Activated CD4-positive, CD25-positive, alpha-beta regulatory T cell treated with anti-CD3 and anti-CD28 coated beads, Interleukin-2, amount 50 U/mL, for 16 hours (primary cell): Measurements from ENCODE around the gene UBE2J2.
"Not testable (repeated sequence)": the region's sequence is repeated elsewhere in the genome, so short reads cannot be mapped to it uniquely, and the experiment has no call there.

Experiments
- DNase-seq: peaks from one replicate; pipeline ENCODE4 v3.0.0-alpha.2; 2020; ENCODE audit warnings: low read depth, low spot score

The UBE2J2 gene

DNA sequence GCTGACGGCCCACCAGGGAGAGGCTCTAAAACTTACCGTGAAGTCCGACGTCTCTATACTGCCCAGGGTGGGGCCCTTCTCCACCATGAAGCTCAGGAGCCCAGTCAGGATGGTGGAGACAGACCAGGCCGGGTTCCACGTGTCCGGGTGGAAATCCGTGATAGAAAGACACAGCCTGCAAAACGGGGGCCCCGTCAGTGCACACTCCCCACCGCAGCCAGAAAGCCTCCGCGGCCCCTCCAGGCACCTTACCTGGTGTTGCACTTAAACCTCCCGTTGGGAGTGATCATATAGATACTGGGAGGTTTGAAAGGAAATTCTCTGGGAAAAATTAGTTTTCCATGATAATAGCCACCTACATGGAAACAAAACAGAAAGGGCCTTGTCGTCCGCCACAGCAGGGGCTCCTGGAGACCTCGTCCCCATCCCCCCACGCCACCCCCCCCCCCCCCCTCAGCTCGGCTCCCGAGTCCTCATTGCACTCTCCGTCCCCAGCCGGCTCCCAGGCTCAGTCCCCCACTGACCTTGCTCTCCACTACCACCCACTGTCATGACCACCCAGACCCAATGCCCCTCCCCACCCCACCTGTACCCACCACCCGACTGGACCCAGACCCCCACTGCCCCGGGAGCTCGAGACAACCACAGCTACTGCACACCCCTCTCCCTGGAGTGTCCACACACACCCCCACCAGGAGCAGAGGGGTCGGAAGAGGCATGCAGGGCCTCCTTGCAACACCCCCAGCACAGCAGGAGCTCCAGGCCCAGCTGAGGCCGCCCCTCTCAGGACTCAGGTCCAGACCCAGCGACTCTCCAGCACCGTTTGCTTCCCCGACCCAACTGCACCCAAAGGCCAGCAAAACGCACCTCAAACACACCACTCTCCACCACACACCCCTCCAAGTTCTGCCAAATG lies 16.4 kb downstream of the UBE2J2 start:
- DNase-seq = no peak

DNA sequence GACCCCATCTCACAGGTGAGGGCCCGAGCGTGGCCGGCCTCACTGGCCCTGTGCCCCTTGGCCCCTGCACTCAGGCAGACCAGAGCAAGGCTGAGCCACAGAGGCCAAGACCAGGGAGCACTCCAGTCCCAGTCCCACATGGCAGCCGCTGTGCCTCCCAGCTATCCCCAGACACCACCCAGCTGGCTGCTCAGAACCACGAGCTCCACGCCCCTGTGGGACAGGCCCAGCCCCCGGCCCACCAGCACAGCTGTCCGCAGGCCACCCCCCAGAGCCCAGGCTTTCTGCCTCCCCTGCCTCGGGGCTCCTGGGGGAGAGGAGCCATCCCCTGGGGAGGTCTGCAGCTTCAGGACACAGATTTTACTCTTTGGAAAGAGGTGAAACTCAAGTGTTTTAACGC lies 18.0 kb downstream of the UBE2J2 start:
- no peak for DNase-seq

DNA sequence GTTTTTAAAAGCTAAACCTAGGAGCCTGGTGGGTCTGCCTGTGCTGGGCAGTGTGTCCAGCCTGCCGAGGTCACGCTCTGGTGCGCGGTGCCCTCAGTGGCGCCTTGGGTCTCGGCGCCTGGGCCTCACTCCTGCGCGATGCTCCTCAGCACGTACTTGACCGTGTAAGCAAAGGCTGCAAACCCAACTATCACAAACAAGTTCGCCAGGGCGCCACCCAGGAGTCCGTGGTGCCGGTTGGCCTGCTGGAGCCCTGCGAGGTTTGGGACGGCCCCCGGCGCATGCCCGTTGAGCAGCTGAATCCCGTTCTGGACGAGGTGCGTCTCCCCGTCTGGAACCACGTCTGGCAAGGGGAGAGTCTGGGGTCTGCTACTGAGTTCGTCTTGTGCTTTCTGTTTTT lies 18.6 kb downstream of the UBE2J2 start:
- DNase-seq = no peak

DNA sequence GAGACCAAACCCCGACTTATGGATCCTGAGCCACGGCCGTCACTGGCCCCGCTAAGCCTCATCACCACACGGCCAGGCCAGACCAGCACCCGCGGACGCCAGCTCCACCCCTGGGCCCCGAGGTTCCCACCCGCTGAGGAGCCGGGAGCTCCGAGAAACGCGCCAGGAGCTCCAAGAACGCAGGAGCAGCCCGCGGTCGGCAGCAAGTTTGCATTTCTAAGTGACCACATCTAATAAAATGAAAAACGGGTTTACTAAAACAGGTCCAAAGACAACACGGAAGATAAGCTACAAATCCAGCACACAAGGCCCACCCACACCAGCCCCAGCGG lies 19.0 kb downstream of the UBE2J2 start:
- no peak for DNase-seq

DNA sequence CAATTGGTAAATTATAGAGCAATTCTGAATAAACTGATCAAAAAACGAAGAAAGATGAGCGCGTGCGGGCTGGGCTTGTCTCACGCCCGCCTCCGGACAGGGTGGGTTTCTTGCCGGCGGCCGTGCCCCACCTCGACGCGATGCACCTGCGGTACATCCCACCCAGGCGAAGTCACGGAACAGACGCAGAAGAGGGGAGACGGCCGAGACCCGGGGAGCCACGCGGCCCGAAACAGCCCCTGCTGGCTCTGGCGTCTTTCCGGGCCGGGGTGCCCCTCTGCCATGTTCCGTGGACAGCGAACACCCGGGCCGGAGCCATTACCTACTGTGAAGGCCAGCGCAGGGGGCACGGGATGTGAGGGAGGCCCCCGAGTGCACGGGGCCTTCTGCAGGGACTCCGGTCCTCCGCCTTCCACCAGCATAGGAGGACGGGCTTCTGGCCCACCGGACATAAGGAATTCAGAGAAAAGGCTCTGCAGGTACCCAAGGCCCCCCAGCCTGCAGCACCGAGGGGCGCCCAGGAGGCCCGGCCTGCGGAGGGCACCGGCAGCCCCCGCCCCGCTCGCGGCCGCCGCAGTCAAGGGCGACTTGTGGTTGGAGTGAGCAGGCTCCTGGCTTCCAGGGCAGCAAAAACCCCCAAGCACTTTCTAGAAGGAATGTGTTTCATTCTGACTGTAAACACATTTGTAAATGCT lies 19.5 kb downstream of the UBE2J2 start:
- DNase-seq = no peak

DNA sequence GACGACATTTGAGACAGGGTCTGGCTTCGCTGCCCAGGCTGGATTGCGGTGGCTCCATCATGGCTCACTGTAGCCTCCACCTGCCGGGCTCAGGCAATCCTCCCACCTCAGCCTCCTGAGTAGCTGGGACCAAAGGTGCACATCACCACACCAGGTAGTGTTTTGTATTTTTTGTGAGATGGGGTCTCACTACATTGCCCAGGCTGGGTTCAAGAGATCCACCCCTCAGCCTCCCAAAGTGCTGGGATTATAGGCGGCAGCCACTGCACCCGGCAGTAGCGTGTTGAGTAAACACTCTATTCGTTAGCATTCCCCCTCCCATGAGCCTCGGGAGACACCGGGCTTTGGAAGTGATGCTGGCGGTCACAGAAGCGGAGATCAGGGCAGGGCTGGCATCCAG lies 20.3 kb downstream of the UBE2J2 start:
- no peak for DNase-seq

DNA sequence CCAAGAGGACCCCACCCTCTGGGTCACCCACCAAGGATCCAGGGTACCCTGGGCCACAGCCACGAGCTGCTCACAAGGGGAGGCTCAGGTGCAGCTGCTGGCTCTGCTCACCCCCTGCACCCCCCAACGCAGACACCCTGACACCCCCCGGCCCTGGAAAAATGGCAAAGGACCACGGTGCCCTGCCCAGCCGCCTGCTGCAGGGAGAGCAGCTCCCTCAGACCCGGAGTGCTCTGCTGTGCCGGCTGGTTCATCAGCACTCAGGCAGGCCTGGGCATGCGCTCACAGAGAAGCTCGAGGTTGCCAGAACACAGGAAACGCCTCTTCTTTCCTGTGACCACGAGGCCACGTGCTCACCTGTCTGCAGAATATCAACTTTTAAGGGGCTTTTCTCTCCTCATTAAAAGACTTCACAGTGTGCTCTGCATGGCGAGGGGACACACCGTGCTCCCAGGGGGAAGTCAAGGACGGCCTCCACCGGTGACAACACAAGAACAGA lies 22.8 kb downstream of the UBE2J2 start:
- DNase-seq = peak; percentile 36

DNA sequence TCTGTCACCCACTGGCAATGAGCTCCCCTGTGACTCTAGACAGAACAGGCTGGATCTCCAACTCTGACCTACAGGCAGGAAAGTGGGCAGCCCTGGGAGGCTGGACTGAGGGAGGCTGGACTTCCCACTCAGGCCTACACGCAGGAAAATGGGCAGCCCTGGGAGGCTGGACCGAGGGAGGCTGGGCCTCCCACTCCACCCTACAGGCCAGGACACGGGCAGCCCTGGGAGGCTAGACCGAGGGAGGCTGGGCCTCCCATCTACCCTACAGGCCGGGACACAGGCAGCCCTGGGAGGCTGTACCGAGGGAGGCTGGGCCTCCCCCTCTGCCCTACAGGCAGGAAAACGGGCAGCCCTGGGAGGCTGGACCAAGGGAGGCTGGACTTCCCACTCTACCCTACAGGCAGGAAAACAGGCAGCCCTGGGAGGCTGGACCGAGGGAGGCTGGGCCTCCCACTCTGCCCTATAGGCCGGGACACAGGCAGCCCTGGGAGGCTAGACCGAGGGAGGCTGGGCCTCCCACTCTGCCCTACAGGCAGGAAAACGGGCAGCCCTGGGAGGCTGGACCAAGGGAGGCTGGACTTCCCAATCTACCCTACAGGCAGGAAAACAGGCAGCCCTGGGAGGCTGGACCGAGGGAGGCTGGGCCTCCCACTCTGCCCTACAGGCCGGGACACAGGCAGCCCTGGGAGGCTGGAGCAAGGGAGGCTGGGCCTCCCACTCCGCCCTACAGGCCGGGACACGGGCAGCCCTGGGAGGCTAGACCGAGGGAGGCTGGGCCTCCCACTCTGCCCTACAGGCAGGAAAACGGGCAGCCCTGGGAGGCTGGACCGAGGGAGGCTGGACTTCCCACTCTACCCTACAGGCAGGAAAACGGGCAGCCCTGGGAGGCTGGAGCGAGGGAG lies 25.4 kb downstream of the UBE2J2 start:
- DNase-seq = not testable (repeated sequence)

DNA sequence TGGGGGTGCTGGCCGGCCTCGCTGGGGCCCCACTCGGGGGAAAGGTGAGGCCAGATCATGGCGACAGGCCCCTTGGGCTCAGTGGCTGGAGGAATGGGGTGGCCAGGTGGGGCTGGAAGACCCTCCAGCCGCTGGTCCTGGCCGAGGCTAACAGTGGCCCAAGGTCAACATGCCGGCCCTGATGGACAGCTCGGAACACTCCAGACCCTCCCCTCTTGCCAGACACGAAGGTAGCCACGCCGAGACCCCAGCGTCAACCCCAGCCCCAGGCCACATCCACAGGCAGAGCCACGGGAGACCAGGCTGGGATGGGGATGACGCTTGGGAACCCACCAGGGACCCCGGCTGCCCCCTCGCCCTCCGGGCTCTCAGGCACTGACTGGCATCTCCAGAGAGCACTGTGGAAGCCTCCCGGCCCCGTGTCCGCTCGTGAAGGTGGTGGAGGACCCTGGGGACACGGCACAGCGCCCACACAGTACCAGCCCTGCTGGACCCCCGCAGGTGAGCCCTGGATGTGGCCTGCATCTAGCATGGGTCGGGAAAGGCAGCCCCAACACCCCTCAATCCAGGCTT lies 26.2 kb downstream of the UBE2J2 start:
- DNase-seq = no peak

DNA sequence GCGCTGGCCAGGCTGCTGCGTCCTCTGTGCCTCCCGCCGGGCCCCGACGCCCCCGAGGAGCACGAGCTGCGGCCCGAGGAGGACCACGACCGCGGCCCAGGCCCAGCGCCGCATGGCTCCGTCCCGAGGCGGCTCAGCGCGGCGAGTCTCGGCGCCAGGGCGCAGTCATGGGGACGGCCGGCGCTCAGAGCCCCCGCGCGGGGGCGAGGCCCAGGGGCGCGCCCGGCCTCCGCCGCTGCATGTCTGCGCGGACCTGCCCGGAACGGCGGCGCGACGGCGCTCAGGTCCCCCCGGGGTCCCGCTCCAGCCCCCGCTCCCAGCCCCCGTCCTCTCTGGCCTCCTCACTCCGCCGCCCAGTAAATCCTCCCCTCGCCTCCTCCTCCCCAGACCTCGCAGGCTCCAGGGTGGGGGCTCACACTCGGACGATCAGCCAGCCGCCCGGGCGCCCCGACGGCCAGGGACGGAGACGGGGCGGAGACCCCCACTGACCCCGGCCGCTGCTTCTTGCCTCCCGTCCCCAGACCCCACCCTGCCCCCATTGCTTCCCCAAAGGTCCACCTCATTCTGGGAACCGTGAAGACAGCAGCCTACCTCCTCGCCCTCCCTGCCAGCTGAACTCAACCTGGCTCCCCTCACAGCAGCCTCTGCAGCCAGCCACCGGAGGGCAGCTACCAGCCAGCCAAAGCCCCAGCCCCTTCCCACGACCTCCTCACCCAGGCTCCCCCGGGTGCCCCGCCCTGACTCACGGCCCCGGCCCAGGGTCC lies 26.9 kb downstream of the UBE2J2 start, which contains the start of gene C1QTNF12:
TSS of gene C1QTNF12 (minus strand) at position 146 of the 764 bp plus-strand sequence. CDS start at position 114, 32 bp downstream.
- DNase-seq = no peak

DNA sequence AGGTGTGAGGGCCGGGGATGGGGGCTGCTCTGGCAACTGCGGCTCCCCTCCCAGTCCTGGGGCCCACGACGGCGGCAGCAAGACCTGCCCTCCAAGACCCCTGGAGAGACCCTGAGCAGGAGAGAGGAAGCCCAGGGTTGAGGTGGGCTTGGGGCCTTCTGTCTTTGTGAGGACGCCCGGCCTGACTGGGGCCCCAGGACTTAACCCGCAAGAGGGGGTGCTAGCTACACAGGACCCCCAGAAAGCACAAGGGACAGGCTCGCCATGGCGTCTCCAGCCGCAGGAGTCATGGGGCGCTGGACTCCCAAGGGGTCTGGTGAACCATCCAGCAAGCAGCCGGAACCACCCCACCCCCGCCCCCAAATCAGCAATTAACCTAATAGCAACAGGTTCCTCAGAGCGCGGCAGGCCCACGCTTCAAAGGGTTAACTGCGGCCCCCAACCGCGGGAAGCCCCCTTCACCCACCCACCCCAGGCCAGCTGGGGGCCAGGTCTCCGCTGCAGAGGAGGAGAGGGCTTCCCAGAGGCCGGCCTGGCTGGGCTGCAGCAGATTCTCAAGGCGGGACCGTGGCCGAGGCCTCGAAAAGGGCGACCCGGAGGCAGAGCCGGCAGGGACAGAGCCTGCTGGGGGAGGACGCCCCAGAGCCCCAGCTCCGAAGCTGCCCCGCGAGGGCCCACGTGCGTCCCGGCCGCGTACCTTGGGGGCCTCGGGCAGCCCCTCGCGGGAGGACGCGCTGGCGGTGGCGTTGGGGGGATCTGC lies 27.7 kb downstream of the UBE2J2 start:
- no peak for DNase-seq

DNA sequence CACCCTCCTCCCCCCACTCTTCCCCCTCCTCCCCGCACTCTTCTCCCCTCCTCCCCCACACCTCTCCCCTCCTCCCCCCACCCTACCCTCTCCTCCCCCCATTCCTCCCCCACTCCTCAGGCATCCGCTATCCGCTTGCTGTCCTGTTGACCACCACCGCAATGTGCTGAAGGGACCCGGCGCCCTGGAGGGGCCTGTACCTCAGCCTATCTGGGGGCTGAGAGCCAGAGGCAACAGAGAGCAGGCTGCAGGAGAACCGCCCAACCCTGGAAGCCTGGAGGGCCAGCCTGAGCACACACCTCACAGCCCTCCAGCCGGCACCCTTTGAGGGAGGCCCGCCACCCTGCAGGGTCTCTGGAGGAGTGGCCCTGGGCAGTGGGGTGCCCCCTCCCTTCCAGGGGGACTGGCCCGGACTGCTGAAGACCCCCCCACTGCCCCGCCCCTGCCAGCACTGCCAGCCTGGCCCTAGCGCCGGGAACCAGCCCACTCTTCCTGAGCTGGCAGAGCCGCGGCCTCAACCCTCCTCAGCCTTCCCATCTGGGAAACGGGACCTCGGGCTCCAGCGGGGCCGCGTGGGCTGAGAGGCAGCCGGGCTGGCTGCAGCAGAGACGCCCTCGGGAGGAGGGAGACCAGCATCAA lies 28.4 kb downstream of the UBE2J2 start:
- DNase-seq = no peak

DNA sequence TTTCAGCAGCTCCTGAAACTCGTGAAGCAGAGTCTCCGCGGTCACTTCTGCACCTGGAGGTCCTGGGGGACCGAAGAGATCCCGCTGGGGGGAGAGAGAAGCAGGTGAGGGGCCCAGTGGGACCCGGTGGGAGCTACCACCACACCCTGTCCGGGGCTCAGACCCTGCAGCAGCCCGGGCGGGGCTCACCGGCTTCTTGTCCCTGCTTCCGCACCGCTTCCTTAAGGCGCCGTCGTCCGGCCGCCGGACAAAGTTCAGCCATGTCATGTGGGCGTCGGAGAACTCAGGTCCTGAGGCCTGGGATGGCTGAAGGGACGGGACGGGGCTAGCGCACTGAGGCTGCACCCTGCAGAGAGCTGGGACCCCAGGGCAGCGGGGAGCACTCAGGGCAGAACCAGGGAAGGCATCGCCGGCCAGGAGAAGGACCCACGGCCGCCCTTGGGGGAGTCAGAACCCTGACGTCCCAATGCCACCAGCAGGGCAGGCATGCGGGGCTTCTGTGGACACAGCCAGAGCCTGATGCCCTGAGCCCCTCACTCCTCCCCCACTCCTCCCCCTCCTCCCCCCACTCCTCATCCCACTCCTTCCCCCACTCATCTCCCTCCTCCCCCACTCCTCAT lies 29.4 kb downstream of the UBE2J2 start:
- no peak for DNase-seq

DNA sequence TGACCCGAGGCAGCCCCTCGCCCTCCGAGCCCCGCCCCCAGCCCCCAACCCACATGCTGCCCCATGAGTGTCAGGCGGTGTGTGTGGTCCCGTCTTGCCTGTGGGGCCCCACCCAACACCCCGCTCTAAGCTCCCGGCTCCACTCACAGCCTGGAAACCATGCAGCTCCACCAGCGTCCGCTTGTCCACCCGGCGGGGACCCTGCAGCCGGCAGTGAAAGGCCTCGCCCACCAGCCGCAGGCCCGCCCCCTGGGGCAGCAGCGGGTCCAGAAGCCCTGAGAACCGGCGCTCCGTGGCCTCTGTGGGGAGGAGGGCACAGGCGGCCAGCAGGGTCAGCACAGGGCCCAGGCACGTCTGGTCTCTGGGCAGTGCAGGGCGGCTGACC lies 29.9 kb downstream of the UBE2J2 start:
- DNase-seq = no peak

DNA sequence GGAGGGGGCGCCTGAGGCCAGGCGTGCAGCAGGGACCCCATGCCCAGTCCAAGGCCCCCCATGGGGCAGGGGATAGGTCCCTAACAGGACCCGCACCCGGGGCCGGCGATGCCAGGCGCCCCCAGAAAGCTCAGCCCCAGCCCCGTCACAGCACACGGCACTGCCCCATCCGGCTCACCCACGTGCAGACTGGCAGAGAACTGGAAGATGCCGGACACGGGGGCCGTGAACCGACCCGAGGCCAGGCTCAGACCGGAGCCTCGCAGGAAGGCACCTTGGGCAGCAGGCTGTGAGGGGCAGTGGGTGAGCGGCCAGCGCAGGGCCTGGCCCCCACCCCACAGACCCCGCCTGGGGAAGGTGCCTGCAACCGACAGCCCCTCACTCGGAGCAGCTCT lies 30.4 kb downstream of the UBE2J2 start:
- no peak for DNase-seq

DNA sequence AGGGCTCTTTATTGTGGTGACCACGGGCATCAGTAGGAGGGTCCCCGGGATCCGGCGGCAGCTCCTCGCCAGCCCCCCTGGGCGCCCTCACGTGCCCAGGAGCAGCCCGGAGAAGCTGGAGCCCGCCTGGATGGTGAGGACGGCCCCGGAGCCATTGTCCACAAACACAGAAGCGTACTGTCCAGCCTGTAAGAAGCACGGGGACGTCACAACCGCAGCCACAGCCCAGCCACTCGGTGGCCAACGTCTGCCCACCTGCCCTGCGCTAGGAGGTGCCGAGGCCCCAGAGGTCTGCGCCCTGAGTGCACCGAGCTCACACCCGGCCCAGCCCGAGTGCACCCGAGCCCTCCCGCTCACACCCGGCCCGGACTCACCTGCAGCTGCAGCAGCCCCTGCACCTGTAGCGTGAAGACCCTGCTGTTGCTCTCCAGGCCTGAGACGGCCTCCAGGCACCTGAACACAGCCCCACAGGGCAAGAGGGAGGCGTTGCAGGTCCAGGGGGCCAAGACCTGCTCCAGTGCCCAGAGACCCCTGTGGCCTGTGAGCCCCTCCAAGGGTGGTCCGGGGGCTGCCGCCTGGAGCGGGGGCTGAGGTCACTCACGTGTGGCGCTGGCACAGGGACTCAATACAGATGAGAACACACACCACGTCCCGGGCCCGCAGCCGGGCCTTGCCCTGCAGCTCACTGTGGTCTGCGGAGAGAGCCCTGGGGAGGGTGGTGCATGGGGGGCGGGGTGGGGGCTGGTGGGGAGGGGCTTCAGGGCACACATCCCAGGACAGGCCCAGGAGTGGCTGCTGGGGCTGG lies 31.0 kb downstream of the UBE2J2 start:
- DNase-seq = no peak

DNA sequence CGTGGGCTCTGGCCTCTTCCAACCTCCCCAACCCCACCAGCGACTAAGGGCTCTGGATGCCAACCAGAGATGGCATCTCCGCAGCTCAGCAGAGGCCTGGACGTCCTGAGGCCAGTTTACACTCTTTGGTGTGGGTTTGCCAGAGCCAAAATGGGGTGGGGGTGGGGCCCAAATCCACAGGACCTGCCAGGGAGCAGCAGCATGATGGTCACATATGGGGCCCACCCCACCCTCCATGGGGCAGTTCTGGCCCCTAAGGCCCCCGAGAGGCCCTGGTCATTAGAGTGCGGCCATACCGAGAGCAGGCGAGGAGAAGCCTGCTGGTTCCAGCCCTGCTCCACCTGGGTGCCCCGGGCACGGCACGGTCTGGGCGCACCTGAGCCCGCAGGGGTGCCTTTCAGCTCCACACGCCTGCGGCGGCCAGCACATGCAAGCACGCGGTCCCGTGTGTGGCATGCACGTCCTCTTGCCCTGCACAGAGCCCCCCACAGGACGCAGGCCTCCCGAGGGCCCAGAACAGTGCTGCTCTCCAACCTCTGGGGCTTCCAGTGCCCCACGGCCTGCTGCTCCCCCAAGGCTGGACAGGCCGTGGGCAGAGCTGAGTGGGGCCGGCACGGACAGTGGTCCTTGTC lies 31.9 kb downstream of the UBE2J2 start:
- DNase-seq = no peak
